IPS-NIHi11 (cell line): ENCODE measurements around the gene COPZ1.
"Not testable (repeated sequence)": the region's sequence is repeated elsewhere in the genome, so short reads cannot be mapped to it uniquely, and the experiment has no call there.

Experiments used
- DNase-seq: peaks from one replicate; pipeline ENCODE4 v3.0.0; 2012; ENCODE audit warnings: mixed read lengths, low spot score

Gene COPZ1

DNA sequence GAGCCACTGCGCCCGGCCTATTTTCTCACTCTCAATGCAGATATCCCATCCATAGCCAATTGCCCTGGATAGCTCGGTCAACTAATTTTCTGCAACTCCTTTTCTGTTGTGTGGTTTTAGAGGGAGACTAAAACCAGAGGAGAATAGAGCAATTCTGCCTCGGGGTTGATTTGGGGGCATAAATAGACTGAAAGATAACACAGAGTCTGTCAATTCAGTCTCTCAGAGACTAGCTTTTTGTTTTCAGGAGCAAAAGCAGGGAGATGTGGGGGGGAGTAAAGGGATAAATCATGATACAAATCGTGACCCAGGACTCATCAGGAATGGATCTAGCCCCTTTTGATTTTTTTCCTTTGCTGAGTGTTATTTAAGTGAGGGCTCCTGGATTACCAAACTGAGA, 6.5 kb downstream of the COPZ1 start:
- DNase-seq: no peak

DNA sequence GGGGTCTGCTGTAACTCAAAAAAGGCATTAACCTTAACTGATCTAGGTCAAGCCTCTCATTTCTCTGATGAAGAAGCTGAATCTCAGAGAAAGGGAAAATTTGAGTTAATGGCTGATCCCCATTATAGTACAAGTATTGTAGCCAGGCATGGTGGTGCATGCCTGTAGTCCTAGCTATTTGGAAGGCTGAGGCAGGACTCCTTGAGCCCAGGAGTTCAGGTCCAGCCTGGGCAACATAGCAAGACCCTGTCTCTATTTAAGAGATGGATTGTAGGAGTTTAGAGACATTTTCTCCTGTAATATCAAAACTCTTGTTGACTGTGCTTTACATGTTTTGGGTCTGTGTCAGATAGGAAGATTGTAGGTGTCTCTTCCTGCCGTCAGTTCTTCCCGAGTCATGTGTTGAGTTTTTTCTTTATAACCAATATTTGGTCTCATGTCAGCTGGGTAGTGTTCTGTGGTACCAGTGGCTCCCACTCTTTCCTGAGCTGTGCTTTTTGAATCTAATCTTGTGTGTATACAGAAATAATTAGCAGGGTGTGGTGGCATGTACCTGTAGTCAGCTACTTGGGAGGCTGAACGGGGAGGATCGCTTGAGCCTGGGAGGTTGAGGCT, 8.6 kb downstream of the COPZ1 start:
- no peak for DNase-seq

DNA sequence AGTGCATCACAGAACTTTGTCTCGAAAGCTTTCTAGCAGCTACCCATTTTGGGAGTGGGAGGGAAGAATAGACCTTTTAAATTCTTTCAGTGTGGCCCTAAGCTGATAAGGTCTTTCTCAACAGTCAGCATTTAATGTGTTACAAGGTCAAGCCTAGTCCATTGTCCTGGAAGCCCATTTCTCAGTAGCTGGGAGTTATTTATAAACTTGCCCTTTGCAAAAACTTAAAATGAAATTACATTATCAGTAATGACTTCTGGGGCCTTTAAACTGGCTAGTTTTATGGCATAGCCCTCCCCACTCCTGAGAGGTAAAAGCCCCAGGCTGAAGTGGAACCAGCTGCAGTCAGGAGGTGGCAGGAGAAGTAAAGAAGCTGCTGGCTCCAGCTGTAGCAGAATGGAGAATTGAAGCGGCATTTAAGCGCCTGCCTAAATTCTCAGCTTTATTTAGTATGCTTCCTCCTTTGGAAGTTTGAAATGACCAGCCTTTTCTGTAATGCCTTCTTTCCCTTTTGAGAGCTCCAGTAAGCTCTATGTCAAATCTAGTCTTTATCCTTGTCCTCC, 12.4 kb downstream of the COPZ1 start:
- DNase-seq: no peak

DNA sequence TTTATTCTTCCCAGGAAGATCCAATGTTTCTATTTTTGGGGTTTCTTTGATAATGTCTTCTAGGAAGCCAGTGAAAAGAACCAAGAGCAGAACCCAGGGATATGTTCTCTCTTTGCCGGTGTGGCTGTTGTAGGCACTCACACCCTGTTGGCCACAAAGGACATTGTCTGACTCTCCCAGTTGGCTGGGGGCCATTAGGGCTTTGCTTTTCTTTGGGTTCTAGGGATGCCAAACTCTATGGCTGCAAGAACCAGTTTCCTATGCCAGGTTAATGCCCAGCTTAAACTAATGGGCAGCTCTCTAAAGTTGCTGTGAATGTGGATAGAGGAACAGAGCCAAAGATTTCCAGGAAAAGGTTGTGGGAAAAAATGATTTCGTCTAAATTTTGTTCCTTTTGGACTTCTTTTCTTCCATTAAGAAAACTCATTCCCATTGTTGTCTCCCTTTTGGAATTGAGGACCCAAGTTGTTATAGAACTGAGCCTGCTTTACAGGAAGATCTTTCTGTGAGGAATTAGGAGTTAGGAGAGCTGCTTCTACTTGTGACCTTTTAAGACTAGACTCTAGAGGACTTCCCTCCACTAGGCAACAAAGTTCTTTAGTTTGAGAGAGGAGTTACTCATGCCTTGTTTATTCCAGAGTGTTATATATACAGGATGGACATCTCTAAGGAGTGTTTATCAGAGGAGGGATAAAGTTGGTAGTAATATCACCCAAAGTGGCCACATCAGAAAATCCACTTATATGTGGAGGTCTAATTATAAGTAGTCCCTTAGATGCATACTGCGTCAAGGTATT, 13.1 kb downstream of the COPZ1 start:
- DNase-seq: no peak

DNA sequence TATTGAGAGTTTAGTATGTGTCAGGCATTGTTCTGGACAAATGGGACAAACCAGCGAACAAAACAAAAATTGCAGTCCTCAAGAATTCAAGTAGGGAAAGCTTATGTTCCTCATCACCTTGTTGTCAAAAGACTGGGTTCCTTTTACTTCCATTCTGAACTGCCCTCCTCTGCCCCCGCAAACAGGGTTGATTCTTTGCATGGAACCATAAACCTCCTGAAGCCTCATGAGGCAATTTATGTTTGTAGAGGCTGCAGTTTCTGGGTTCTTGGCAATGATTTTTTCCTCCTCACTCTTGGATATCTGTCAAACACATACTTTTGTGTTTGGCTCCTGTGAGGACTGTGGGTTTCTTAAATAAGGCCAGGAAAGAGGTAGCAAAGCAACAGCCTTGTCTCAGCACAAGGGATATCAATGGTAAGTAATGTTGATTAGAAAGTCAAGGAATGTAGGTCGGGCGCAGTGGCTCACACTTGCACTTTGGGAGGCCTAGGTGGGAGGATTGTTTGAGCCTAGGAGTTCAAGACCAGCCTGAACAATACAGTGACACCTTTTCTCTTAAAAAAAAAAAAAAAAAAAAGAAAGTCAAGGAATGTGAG, 13.9 kb downstream of the COPZ1 start:
- DNase-seq: no peak

DNA sequence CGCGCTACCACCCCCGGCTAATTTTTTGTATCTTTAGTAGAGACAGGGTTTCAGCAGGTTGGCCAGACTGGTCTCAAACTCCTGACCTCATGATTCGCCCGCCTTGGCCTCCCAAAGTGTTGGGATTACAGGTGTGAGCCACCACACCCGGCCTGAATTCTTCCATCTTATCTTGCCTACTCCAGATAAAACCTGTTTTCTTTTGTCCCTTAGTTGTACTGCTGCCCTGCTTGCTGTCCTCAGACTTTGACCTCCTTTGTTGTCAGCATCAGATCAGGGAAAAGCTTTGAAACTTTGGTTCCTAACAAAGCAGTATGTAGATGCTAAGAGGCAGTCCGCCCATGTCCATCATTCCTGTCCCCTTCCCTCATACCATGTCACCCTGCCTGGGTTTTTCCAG, 15.9 kb downstream of the COPZ1 start:
- no peak for DNase-seq

DNA sequence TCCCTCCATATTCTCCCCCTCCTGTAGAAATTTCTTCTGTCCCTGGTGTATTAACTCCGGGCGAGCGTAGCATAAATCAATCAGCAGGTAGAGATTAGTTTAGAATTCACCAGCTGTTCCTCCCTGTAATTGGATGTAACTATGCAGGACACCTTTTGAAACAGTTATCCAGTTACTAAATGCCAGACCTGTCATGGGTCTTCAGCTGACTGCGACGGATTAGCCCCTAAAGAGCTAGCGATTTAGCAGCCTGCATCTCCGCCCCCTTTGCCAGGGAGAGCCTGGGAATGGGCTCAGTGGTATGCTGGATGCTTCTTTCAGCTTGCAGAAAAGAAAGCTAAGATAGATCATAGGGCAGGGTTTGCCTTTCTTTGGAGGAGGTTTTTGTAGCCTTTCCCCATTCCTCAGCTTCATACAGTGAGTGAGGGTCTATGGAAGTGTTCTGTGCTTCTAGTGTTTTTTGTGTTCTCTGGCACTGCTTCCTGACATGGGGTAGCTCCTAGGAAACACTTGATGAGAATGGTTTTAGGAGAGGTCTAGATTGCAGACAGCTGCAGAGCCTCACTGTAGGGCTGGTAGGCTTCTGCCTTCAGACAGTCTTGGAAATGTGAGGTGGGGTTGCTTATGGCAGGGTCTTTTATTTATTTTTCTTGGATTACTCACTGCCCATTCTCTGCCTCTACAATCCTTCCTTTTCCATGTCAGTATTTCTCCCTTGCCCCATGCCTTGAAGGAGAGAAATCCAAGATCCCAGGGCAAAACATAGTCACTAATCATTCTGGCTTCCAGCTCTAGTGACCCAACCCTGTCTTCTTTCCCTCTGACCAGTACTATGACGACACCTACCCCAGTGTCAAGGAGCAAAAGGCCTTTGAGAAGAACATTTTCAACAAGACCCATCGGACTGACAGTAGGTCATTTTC, 16.7 kb downstream of the COPZ1 start:
- DNase-seq: no peak

DNA sequence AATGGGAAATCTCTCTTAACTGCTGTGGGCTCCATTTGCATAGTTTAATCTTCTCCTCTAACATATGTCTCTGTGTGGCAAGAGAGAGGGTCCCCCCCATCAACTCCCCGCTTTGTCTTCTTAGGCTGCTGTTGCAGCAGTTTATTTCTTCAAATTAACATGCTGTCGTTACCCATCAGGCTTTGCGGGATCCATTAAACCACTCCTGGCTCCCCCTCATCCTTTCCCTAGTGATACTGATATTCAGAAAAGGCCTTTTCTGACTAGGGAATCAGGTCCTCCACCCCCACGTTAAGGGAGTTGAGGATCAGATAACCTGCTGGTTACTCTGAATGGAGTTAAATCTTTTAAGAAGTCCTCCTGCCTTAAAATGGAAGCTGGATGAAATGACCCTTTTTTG, 24.1 kb downstream of the COPZ1 start:
- DNase-seq: no peak

DNA sequence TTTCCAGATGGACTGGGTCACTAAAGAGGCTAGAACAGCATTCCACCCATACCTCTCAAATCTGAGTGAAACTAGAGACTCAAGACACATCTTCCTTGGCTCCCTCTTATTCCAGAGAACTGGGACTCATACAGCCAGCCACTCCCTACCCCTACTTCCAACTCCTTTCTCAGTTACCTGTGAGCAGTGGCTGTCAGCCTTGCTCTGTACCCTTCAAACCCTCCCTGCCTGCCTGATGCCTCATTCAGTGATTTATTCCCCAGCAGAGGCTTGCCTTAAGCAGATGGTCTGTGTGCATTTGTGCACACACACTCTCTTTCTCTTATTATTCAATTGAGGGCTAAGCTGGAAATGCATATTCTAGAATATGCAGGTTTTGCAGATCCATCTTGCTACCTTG, 24.7 kb downstream of the COPZ1 start:
- DNase-seq: no peak

DNA sequence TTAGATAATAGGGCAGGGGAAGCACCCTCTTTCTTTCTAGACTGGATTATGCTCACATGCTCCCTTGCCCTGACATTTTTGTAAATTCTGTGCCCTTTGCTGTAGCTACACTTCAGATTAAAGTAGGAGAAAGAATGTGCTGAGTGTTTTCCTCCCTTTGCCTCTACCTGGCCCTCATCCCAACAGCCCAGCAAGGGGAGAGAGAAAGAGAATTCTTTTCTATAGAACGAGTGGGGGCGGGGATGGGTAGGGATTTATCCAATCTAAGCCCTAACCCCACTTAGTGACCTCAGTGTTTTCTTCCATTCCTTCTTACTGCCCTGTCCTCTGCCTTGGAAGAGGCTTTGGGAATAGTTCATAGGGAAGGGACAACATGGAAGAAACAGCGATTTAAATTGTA, 25.8 kb downstream of the COPZ1 start:
- peak; percentile 31 for DNase-seq

DNA sequence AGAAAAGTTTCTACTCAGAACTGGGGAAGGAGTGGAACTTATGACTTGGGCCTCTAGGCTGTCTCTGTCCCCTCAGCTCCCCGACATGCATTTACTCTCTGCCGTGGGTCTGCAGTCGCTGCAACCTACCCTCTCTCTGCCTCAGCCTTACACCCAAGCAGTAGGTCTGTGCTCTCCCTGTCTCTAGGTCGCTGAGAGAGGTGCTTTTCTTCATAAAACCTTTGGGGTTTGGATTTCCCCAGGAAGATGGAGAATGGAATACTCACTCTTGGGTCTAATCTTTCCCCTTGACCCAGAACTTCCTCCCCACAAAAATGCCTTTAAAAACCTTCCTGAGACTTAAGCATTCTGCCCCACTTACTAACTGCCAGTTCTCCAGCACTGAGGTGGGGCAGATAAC, 26.4 kb downstream of the COPZ1 start:
- no peak for DNase-seq

DNA sequence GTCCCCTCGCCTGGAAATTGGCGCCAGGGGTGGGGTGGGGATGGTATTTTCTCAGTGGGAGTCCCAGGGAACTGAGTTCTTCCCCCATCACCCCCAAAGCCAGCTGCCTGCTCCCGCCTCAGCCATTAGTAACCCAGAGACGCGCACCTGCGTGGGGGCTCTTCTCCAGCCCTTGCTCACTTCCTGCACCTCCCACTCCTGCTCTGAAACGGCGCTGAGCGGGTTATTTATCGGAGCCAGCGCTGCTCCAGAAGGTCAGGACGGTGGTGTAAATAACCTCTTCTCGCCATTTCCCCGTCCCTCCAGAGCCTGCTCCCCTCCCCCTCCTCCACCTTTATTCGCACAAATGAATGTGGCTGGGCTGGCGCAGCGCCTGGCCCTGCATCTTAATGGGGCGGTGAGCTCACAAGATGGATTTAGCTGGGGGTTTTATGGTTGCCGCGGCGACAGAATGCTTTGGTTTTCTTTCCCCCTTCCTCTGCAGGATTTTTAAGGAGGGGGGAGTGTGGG, 27.1 kb downstream of the COPZ1 start:
- DNase-seq: peak; percentile 59

DNA sequence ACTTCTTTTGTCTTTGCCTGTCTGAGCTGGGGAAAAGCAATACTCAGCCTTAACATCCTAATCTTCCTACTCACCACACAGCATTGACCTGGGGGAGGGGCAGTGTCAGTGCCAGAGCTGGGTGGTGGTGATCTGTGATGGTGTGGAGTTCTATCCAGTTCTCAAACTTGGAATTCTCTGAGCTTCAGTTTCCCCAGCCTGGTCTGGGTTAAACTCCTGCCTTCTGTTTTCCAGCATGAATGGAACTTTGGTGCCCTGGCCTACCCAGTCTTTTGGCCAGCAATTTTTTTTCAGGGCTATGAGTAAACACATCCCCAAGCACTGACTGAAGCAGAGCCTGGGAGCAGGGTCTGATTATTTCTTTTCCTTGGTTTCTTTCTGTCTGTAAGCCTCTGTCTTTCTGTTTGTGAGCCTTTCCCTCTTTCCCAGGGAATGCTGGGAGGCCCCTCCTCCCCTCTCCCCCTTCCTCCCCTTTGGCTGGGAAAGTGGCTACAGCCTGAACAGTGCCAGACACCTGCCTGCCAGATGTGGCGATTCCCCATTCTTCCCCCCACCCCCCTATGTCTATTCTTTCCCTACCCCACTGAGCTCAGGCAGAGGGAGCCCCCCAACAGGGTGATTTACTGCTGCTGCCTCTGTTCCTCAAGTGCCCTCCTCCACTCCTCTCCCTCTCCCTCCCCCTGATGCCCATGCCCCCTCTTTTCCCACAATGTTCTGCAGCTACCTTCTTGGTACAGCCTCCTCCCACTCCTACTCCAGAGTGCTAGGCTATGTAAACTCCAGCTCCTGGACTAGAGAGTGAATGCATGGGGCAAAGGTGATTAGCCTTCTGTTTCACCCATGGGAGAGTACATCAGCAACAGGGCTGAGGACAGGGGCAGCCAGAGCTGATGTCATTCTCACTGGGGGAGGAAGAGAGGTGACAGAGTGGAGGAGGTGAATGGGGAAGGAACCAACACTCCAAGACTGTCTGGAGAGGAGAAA, 28.3 kb downstream of the COPZ1 start:
- DNase-seq: peak; percentile 29

DNA sequence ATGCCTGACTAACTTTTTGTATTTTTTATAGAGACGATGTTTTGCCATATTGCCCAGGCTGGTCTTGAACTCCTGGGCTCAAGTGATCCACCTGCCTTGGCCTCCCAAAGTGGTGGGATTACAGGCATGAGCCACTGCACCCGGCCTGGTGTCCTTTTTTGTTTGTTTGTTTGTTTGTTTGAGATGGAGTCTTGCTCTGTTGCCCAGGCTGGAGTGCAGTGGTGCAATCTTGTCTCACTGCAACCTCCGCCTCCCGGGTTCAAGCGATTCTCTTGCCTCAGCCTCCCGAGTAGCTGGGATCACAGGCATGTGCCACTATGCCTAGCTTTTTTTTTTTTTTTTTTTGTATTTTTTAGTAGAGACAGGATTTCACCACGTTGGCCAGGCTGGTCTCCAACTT, 29.3 kb downstream of the COPZ1 start:
- DNase-seq: not testable (repeated sequence)

DNA sequence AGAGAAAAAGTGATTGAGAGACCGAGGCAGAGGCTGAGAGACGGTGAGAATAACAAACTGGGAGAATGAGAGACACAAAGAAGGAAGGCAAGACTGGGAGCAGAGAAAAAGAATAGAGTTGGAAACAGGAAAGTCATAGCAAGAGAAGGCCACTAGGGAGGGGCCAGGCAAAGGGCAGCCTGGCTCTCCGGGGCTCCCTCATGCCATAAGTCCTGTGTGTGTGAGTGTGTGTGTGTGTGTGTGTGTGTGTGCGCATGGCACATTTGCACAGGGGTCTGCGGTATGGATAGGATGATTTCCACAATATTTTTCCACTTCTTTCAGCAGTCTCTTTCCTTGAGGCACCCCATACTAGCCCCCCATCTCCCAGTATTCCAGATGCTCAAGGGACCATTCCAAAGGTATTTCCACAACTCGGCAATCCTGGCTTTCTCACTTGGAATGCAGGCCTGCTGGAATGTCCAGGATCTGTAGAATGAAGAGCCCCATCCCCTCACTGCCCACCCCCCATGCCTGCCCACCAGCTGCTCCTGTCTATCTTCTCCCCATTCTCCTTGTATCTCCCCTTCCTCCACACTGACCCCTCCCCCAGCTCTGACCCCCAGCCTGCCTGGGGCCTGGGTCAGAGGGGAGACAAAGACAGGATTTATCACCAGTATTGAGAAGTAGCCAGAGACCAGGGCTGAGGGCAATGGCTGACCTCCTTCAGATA, 30.3 kb downstream of the COPZ1 start:
- no peak for DNase-seq

DNA sequence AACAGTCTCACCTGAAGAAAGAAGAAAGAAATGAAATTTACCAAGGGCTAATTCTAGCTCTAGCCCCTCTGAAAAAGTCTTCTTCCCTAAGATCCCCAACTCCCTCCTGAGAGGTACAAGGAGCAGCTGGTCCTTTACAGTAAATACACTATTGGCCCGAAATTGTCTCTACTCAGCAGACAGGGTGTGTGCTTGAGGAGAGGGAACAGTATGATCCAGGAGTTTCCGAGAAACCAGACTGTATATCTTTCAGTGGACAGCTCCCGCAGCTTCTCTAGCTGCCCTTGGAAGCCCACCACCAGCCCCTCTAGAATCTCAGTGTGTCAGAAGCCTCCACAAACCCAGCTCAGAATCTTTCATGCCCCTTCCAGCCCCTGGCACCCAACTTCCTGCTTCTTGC, 31.3 kb downstream of the COPZ1 start:
- no peak for DNase-seq

DNA sequence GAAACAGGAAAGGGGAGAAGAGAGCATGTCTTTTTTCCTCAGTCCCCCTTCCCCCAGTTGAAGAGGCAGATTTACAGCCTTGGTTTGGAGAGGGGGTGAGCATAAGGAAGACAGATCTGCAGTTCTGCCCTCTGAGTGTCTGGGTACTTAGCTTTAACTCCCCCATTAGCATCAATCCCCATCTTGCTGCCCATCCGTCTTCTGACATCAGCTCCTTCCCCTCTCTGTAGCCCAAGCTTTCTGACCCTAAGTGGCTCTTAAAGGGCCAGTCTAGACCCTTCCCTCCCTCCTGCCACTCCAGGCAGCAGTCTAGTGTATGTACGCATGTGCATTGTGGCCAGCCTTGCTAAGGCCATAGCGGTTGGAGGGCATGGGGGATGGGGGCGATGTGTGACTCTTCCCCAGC, 32.0 kb downstream of the COPZ1 start:
- DNase-seq: no peak

DNA sequence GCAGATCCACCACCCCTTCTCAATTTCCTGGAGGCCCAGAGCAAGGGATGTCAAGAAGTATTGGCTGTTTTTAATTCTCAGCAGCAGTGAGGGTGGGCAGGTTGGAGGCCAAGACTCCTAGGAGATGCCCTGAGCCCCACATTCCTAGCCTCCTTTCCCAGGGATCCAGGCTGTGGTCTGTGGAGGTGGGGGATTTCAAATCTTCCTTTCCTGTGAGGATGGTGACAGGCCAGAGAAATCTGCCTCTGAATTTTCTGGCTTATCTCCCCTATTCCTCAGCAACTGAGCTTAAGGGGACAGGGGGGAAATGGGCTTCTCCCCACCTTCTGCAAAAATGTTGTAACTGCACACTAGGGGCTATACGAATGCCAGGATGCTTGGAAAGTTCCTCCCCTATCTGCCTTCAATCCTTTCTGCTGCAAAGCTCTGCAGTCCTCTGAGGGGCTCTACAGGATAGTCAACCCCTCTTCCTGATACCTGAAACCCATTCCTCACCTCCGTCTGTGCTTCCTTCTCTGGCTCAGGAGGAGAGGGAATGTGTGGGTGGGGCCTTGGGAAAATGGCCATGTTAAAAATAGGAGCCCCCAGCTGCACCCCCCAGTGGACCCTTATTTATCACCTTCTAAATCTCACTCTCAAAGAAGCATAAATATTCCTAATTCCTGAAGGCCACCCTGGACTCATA, 32.7 kb downstream of the COPZ1 start:
- DNase-seq: no peak

DNA sequence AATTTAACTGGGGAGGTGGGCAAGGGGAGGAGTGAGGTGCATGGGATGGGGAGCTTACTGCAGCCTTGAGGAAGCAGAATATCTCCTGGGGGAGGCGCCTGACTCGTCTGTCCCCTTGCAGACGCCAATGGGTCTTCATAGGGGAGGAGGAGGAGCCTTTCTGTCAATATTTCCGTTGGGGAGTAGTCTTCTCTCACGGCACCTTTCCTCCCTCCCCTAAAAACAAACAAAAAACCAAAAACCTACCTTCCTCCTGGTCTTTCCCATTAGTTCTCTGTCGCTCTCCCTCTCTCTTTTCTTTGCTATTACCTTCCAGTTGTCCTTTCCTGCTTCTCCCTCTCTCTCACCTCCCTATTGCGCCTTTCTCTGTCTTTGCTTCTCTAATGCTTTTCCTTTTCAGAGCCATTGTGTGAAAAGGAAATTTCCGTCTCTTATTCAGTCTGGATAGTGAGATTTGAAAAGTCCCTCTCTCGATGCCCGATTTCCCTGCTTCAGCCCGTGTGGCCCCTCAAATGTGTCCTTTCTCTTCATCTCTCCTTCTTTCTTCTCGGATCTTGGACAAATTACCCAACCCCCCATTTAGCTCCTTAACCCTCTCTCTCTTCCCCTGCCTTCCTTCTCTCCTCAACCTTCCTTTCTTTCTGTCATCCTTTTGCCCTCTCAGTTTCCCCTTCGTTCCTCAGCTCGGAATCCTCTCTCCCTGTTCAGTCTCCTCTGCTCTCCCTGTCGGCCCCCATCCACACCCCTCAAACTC, 33.4 kb downstream of the COPZ1 start:
- DNase-seq: no peak
